HG02840 (cell line): ENCODE data around the gene ASXL3.

Experiments used
- ATAC-seq: cut with Tn5 transposase; IDR thresholded peaks from one replicate; pipeline ENCODE4 v1.9.1; 2021; ENCODE audit warnings: mild to moderate bottlenecking, moderate library complexity, moderate number of reproducible peaks; ENCODE audit not compliant: unreplicated experiment, low FRiP score

Gene ASXL3

GRCh38 chr18:33577685-33578517, at the start of gene ASXL3:
TSS of gene ASXL3 (plus strand) at chr18:33578219. CDS start at chr18:33578632, 413 bp downstream.
- no peak for ATAC-seq

DNA sequence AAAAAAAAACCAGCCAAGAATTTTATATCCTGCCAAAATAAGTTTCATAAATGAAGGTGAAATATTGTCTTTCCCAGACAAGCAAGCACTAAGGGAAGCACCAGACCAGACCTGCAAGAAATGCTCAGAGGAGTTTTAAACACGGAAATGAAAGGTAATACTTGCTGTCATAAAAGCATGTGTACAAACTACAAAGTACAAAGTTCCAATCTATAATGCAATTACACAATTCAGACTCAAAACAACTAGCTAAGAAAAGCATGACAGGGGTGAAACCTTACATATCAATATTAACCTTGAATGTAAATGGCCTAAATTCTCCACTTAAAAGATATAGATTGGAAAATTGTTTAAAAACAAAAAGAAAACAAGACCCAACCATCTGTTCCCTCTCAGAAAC, 45.0 kb upstream of the ASXL3 start:
- ATAC-seq = no peak

DNA sequence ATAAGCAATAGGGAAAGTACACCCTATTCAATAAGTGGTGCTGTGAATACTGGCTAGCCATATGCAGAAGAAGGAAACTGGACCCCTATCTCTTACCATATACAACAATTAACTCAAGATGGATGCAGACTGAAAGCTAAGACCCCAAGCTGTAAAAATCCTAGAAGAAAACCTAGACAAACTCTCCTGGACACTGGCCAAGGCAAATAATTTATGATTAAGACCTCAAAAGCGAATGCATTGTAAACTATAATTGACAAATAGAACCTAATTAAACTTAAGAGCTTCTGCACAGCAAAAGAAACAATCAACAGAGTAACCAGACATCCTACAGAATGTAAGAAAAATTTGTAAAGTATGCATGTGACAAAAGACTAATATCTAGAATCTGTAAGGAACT, 41.1 kb upstream of the ASXL3 start:
- ATAC-seq = no peak

GRCh38 chr18:33538418-33539042, 39.5 kb upstream of the ASXL3 start:
- no peak for ATAC-seq

DNA sequence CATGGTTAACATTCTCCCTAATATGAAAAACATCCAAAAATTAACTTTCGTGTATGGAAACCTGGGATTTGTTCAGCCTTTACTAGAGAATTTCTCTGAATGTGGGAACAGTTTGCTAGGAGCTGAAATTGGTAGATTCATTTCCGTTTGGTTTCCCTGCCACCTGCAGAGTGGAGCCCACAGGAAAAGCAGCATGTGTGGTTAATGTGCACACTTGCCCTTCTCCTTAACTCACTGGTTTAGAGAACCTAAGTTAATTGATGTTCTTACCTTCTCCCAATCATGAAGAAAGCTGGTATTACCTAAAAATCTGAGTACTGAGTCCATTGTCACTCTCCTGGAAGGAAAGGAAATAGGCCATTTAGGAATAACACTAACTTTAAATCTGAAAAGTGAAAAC, 37.6 kb upstream of the ASXL3 start:
- ATAC-seq = no peak

- no peak for ATAC-seq
Observed at GRCh38 chr18:33541316-33541715, 36.7 kb upstream of the ASXL3 start.

DNA sequence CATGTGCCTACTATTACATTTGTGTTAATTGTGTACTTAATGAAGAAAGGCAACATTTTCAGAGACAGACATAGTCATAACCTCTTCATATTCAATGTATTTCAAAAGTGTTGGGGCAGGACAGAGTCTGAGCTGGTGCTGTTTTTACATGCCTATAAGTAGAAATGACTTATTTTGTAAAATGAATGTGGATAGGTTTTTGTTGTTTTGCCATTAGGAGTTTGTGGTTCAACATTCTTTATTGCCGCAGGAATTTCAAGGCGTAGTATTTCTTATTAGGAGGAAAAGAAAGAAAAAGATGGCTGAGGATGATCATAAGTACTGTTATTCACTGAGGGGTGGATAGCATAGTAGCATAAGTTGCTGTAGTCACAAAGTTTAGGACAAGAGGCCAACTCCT, 21.2 kb upstream of the ASXL3 start:
- ATAC-seq = no peak

- ATAC-seq = no peak
Observed at GRCh38 chr18:33557706-33558105, 20.3 kb upstream of the ASXL3 start.

DNA sequence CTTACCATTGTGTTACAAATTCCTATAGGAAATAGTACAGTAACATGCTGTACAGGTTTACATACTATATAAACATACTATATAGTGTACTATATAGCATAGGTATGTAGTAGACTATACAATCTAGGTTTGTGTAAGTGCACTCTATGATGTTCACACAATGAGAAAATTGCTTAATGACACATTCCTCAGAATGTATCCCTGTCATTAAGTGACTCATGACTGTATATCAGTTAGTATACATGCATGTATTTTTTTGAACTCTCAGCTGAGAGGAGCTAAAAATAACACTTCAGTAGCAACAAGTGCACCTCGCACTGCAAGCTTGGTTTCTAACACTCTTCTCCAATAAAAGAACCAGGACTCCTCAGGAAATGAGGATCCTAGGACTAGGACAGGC, 19.5 kb upstream of the ASXL3 start:
- ATAC-seq = no peak

GRCh38 chr18:33560686-33561370, 17.2 kb upstream of the ASXL3 start:
- ATAC-seq = no peak

- ATAC-seq = no peak
Observed at GRCh38 chr18:33562741-33563140, 15.3 kb upstream of the ASXL3 start.

GRCh38 chr18:33567705-33568104, 10.3 kb upstream of the ASXL3 start:
- no peak for ATAC-seq

DNA sequence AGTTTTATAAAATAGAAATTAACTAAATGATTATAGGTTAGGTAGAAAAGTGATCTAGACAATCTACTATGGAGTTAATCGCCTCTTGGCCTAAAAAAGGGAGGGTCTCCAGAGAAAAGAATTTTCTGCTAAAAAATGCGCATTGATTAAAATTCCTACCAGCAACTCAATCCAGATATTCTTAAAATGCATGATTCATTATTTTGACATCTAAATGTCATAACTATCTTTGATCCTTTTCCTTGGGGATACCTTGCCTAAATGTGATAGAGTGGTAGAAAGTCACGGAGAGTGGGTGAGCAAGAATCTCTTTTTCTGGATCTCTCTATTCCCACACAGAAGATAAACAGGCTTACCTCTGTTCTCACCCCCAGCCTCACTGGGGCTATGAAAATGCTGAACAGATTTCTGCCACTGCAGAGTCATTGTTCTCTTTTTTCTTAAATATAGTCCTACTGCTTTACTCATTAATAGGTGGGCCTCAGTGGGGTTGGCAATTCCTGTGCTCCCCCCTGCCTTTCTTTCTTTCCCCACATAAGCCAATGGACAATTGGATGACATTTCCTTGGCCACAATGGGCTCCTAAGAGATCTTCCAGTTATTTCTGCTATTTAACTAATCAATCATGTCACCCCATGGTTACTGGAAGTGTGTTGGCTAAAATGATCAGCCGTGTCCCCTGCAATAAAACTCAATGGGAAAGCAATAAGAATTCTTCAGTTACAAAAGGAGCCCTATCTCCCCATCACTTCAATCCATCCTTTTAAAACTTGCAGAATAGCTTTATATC, 5.8 kb upstream of the ASXL3 start:
- no peak for ATAC-seq

DNA sequence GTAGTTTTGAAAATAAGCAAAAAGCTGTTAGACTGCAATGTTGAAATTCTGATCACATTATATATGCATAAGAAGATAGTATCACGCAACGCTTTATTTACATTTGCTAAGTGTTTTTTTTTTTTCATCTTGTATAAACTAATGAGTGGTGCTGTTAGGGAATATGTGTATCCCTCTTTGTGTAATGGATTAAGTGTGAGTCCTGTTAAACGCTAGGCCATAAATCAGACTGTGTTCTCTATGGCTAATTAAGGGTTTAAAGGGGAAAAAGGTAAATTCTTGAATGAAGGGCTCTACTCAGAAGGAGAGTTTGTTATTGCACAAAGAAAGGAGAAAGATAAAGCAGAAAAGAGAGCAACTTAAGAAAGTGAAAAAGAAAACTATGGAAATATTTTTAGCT, 4.8 kb upstream of the ASXL3 start:
- ATAC-seq = no peak

DNA sequence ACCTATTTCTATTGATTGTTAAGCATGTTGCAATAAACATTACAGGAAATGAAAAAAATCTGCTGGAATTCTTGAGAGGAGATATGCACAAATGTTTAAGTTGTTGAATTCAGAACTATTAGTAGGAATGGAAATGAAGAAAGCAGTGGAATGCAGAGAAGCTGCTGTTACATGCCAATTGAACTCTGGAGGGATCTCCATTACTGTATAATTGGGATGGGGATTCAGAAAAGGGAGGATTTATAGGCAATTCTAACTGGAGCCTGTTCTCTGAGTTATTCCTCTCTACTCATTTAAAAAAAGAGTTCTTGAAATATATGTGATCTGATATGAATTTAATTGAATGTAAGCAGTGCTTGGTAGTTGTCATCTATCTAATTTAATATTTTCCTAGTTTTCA, 2.6 kb upstream of the ASXL3 start:
- ATAC-seq = no peak

DNA sequence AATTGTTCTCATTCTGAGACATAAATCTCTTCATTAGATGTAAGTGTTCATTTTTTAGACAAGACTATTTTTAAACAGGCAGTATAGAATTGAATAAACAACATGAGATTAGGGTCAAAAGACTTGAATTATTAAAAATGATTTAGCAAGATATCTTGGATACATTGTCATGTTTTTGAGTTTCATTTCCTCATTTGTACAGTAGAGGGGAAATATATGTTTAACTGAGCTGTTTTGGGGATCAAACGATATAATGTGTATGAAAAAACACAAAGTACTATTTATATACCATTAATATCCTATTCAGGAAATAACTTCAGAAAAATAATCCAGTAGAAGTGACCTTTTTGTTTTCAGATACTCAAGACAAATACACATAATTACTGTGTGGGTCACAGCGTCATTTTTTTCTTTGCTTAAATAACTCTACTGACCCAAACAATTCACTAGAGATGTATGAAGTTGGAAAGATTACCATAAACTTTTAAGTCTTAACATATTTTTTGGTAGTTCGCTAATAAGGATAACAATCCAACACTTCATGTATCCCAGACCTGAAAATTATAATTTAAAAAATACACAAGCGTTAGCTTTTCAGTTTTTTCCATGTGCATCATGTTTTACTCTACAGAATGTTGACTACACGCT, 896 bp upstream of the ASXL3 start:
- no peak for ATAC-seq

DNA sequence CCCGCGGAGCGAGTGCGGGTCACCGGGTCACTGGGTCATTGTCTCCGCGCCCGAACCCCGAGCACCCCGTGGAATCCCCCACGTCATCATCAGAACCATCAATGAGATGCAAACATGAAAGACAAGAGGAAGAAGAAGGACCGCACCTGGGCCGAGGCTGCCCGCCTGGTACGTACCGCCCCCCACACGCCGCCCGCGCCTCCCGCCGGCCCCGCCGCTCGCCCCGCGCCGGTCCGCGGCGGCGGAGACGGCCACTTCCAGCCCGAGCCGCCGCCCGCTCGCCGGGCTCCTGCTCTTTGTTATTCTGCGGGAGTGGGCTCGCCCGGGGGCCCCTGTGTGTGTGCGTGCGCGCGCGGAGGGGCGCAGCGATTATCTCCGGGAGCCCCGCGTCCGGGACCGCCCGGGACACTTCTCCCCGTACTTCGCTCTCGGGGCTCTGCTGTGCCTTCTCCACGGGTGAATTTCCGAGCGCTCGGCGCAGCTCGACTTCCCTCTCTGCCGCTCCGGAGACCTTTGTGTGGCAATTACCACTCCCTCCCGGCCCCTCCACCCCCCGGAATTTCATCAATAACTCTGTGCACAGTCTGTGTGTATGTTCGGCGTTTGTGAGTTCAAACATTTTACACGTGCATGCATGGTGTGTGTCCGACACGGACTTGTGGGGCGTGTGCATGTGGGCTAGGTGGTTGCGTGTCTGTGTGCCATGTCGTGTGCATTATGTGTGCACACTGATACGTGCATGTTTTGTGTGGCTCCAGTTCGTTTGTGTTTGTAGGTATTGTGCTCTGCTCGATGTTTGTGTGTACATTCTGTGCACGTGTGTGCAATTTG, 714 bp downstream of the ASXL3 start:
- no peak for ATAC-seq

- no peak for ATAC-seq
Observed at GRCh38 chr18:33579349-33580215, 1.6 kb downstream of the ASXL3 start.
